ENCODE results near the gene FNBP1. TPM values are rescaled to one million over a fixed set of nuclear protein-coding genes. Genes with fewer than 3 reads are reported as not detected.

FNBP1 gene
- total and polyA plus RNA-seq, 2 of the 8 experiments (the other 6 are each of a cell fraction or from before 2014, with no cell fraction given), result 7.2 to 40.9 TPM

- Histone ChIP-seq H3K4me2 (ENCODE audit: insufficient read depth in 1 of 2, low read depth in 2 of 2, low read length in 2 of 2) (no peak overlapping the region), H3K18ac (ENCODE audit: extremely low read depth, low read length) (no peak overlapping the region), H2AK5ac (ENCODE audit: low read depth, low read length) (no peak overlapping the region), H4K5ac (ENCODE audit: insufficient read length, low read depth, low read length) (no peak overlapping the region), H4K8ac (ENCODE audit: extremely low read depth, insufficient read depth, low read length) (no peak overlapping the region), H3K4me1 (replicated peaks in 1 of 4; ENCODE audit: control insufficient read depth in 3 of 4, insufficient read depth in 4 of 4, low read length in 3 of 4) (peaks cover 0 to 4% (median 1%) of the 10 kb centered on the region in 4 experiments; a peak in 3 of 7 replicates), H3K27me3 (replicated peaks in 1 of 4; ENCODE audit: control insufficient read depth in 3 of 4, extremely low read depth in 1 of 4, insufficient read depth in 3 of 4, low read length in 3 of 4) (no peaks in the 10 kb centered on the region), H2BK20ac (ENCODE audit: low read length) (no peak overlapping the region), H3K36me3 (ENCODE audit: control insufficient read depth in 2 of 4, insufficient read depth in 4 of 4, low read length in 3 of 4) (no peaks in the 10 kb centered on the region), H3K79me1 (ENCODE audit: low read depth, low read length) (no peaks in the 10 kb centered on the region), H3K4me3 (ENCODE audit: extremely low read depth in 1 of 4, insufficient read depth in 2 of 4, low read depth in 3 of 4, low read length in 4 of 4) (no peak overlapping the region), H3K9me3 (ENCODE audit: insufficient read depth in 2 of 2, low read depth in 1 of 2, low read length in 1 of 2) (no peaks in the 10 kb centered on the region), H3K23me2 (ENCODE audit: low read depth, low read length) (no peaks in the 10 kb centered on the region), H4K91ac (replicated peaks; ENCODE audit: insufficient read length, low read length) (no peak overlapping the region), H3K23ac (ENCODE audit: insufficient read length) (no peak overlapping the region), H3K4ac (replicated peaks; ENCODE audit: insufficient read length, low read depth, low read length) (no peak overlapping the region), H3K56ac (replicated peaks; ENCODE audit: insufficient read length, low read depth, low read length) (no peak overlapping the region), H2BK15ac (ENCODE audit: low read length) (no peak overlapping the region), H3K14ac (ENCODE audit: insufficient read length) (no peak overlapping the region), H2BK5ac (ENCODE audit: low read depth, low read length) (no peak overlapping the region), H3K79me2 (ENCODE audit: control insufficient read depth in 1 of 2, insufficient read depth in 2 of 2, low read length in 2 of 2) (no peaks in the 10 kb centered on the region), H3K9ac (replicated peaks in 1 of 4; ENCODE audit: extremely low read depth in 1 of 4, low read depth in 3 of 4, low read length in 3 of 4) (no peak overlapping the region), H3K27ac (ENCODE audit: low read depth, low read length) (no peak overlapping the region), H2BK12ac (ENCODE audit: low read depth, low read length) (no peak overlapping the region), H4K20me1 (replicated peaks in 1 of 2; ENCODE audit: control insufficient read depth in 1 of 2, insufficient read depth in 2 of 2, low read length in 2 of 2) (no peaks in the 10 kb centered on the region), H2AFZ (ENCODE audit: low read length) (no peak overlapping the region), H2BK120ac (replicated peaks; ENCODE audit: low read depth, low read length) (no peak overlapping the region)
- DNase-seq (ENCODE audit: low read depth in 1 of 2, low spot score in 2 of 2) (no peak), FAIRE-seq (no peak)
- ChIA-PET CTCF (ENCODE audit: partially characterized antibody) (interaction anchor here (1.2 to 1.5 kb wide), 2 partner anchors 9 to 111 kb away, joined by 3 read pairs; no protein-coding TSS in a partner anchor), POLR2A (ENCODE audit: partially characterized antibody) (interaction anchor here (1.5 kb wide), 1 partner anchor 10 kb away, joined by 4 read pairs; no protein-coding TSS in a partner anchor)
- TF ChIP-seq SP2 (IDR thresholded peaks at IDR 0.05; ENCODE audit: low read length) (no peak), NANOG (IDR thresholded peaks at IDR 0.05; ENCODE audit: insufficient read depth, low read depth, low read length, poor library complexity, severe bottlenecking) (no peak), NRF1 (IDR thresholded peaks at IDR 0.05; ENCODE audit: low read depth, low read length) (no peak), SIN3A (conservative IDR thresholded peaks at IDR 0.05 in 1 of 2, IDR thresholded peaks at IDR 0.05 in 1 of 2; ENCODE audit: low read depth in 1 of 2, low read length in 2 of 2) (no peak), POLR2AphosphoS5 (IDR thresholded peaks at IDR 0.05; ENCODE audit: low read depth, low read length) (no peak), CBX5 (IDR thresholded peaks at IDR 0.05; ENCODE audit: low read depth, low read length) (no peak), HDAC6 (IDR thresholded peaks at IDR 0.05; ENCODE audit: low read depth, low read length) (no peak)
- 81% methylated on average over 8 of the region's 8 CpGs; no CpG with 5 or more reads in 1 of the 2 experiments for WGBS, 2 experiments (ENCODE audit: extremely low coverage in 1 of 2, insufficient coverage in 1 of 2, insufficient read length in 1 of 2, insufficient replicate concordance in 2 of 2, low coverage in 1 of 2, low lambda C conversion rate in 2 of 2, missing lambda C conversion rate in 1 of 2)
Measured at GRCh38 chr9:129933185-129934040, 109.6 kb downstream of the FNBP1 start.
